GM18907 (cell line): ENCODE measurements around the gene SHISA8.
"Not testable (repeated sequence)": the region's sequence is repeated elsewhere in the genome, so short reads cannot be mapped to it uniquely, and the experiment has no call there.

Source experiments
- ATAC-seq: cut with Tn5 transposase; IDR thresholded peaks from one replicate; pipeline ENCODE4 v1.9.1; 2021; ENCODE audit warnings: mild to moderate bottlenecking, moderate library complexity; ENCODE audit not compliant: unreplicated experiment

The SHISA8 gene

DNA sequence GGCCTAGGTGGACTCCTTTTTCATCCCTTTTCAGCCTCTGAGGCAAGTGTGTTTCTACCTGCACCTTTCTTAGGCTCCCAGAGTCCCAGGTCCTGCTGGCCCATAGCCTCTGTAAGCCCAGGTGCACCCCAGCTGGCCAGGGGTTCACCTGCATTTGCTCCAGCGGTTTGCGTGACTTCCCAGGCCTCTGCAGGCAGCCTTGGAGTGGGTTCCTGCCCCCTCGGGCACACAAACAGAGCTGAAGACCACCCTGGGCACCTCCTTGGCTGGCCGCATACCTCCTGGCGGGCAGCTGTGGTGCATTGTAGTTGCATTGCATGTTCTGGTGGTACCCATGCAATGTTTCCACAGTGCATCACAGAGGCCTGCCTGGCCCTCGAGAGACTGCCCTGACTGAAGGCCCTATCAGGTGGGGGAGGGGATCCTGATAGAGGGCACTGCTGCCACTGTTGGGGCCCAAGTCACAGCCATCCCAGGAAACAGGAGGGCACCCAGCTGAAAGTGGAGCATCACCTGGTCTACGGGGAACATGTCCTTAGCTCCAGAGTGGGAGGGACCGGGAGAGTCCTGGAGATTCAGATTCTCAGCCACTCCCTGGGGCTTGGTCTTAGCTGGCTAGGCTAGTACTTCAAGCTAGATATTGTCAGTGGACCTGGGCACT lies 14.1 kb downstream of the SHISA8 start:
- ATAC-seq: no peak

DNA sequence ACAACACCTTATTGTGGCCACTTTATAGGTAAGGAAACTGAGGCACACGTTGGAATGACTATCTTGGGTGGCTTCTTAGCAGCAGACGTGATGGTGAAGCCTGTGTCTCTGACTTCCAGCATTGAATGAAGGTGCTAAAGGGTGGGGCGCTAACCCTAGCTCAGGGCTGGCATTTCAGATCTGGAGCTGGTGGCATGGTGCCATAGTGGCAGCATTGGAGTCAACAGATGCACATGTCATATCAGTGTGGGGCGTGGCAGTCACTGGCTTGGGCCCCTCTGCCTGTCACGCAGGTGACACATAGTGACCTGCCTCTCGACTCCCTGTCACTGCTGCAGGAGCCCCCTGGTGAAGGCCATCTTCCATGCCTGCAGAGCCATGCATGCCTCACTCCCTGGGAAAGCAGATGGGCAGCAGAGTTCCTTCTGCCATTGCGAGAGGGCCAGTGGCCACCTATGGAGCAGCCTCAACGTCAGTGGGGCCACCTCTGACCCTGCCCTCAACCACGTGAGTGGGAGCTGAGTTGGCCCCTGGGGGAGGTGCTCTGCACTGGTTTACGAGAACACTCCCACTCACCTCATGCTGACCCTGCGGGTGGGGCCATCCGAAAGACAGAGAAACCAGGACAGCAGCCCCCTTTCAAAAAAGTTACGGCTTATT lies 14.8 kb downstream of the SHISA8 start:
- no peak for ATAC-seq

GRCh38 chr22:41899110-41899509 lies 15.8 kb downstream of the SHISA8 start:
- no peak for ATAC-seq

DNA sequence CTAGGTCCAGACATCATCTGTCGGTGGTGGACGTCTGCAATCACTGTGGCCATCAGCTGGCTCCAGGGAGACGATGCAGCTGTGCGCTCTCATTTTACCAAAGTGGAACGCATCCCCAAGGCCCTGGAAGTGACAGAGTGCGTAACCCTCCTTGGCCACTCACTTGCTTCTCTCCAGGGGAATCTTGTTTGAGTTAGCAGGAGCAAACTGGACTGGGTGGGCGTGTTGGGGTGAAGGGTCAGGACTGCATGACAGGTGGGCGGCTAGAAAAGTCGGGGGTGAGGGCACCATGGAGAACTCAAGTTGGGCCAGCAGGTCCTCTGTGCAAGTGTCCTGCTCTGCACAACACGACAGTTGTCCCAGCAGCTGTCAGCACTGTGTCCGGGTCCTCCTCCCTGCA lies 16.2 kb downstream of the SHISA8 start:
- ATAC-seq: no peak

DNA sequence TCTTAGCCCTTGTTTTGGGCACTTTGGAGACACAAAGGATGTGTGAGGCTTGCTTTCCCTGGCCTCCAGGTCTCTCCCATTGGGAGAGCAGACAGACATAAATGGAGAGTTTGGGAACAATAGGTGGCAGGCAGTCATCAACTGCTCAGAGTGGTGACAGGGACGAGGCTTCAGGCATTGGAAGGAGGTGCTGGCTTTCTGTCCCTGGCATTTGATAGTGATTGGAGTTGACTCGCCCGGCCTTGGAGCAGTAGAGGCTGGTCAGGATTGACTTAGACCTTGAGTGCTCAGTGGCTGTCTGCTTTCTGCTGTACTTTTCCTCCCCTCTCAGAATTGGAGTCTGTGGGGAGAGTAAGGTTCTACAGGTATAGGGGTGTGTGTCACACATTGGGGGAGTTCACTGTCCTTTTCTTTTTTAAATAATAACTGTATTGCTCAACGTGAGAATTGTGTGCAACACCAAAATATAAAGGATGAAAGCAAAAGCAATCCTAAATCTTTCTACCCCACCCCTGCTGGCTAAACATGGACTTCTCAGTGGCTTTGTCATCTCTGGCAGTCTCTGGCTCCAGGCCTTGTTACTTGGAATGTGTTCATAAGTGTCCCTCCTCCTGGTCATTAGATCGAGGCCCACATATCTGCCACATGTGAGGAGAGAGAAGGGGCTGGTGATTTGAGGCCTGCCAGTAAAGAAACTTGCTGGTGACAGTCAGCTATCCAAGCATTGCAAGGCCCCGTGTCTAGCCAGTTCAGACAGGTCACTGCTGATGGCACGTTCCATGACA lies 21.1 kb downstream of the SHISA8 start:
- ATAC-seq: no peak

- no peak for ATAC-seq
These were observed 22.2 kb downstream of the SHISA8 start for GRCh38 chr22:41892721-41893120.

DNA sequence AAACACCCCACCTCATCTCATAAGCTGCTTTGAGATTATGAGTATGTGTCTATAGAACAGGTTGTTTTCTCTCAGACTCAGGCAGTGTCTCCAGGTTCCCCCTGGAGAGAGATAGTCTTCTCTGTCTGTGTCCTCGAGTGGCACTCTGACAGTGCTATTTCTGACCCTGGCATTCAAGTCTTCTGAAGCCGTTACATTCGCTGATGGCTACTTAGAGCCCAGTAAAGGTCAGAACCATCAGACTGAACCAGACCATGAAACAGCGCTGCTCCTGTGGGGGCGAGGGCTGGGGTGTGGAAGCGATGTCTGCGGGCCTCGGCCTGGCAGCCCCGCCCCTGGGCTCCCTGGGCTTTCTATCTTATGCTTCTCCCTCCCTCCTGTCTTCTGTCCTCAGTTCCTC lies 23.5 kb downstream of the SHISA8 start:
- ATAC-seq: no peak

DNA sequence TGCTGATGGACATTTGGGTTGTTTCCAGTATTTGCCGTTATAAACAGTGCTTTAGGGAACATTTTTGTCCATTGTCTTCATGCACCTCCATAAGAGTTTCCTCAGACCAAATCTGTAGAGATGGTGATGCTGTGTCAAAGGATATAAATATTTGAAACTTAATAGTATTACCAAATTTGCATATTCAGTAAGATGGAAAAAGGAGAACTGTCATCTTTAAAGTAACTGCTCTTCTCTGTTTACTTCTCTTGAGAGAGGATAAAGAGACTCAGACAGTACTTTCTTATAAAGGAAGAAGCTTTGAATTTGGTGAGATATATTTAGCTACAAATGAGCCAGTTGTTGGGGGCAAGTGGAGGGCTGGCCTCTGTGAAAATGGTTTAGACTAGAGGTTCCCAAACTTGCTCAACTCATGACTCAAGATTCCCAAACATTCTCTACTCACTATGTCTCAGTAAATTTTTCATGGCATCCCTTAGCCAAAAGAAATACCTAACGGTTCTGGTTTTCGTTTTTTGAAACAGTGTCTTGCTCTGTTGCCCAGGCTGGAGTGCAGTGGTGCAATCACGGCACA lies 26.2 kb downstream of the SHISA8 start:
- ATAC-seq: no peak

DNA sequence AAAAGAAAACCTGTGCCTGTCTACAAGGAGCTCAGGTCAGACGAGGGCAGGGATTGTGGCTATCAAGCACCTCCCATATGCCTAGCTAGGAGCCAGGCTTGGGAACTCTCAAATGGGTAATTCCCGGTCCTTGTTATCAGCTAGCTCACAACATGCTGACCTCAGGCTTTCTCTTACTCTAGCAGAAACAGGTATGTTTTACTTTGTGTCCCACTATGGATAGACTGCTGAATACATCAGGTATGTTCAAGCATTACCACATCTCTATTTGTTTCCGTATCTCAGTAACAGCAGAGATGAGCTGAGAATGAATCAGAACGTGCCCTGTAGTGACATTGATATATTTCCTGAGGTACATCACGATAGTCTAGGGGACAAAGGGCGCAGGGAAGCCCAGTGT lies 29.4 kb downstream of the SHISA8 start:
- ATAC-seq: no peak

- no peak for ATAC-seq
These were observed 29.8 kb downstream of the SHISA8 start for GRCh38 chr22:41885116-41885515.

DNA sequence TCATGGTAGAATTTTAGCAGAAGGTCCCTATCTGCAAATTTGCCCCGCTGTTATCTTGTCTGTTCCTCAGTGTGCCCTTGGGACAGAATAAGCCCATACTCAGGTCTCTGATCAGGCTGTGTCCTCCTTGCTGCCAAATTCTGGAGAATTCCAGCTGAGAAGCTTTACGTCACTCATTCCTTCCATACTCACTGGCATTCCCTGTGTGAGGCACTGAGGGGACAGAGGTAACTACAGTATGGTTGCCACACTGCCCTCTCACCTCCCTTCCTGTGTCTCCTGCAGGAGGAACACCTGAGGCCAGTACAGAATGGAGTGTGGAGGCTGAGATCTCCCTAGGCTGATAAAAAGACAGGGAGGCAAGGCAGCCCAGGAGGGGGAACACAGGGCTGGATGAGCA lies 31.5 kb downstream of the SHISA8 start:
- ATAC-seq: no peak

DNA sequence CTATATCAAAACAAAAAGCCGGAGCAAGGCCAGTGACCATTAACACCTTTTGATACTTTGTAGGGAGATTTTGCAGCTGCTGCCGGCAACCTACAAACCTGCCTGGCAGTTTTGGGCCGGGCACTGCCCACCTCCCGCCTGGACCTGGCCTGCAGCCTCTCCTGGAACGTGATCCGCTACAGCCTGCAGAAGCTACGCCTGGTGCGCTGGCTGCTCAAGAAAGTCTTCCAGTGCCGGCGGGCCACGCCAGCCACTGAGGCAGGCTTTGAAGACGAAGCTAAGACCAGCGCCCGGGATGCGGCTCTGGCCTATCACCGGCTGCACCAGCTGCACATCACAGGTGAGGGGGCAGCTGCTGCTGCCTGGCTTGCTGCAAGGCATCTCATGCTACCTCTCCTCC lies 34.2 kb downstream of the SHISA8 start:
- no peak for ATAC-seq

DNA sequence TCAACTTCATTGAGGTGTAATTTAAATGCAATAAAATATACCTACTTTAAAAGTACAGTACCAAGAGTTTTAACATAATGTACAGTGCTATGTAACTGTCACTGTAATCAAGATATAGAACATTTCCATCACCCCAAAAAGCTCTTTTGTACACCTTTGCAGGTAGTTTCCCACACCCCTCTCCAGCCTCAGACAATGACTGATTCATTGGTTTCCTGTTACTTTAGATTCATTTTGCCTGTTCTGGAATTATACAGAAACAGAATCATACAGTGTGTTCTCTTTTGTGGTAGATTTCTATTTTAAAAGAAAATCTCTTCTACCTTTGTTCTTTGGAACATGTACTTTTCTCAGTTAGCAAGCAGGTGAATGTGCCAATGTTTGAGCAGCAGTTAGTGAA lies 38.2 kb downstream of the SHISA8 start:
- no peak for ATAC-seq

- no peak for ATAC-seq
These were observed 38.6 kb downstream of the SHISA8 start for GRCh38 chr22:41876275-41876674.

GRCh38 chr22:41875531-41876270 lies 39.2 kb downstream of the SHISA8 start:
- ATAC-seq: no peak

- ATAC-seq: no peak
These were observed 40.8 kb downstream of the SHISA8 start for GRCh38 chr22:41874090-41874489.

GRCh38 chr22:41873391-41873790 lies 41.5 kb downstream of the SHISA8 start:
- no peak for ATAC-seq

GRCh38 chr22:41870786-41871185 lies 44.1 kb downstream of the SHISA8 start:
- ATAC-seq: no peak

DNA sequence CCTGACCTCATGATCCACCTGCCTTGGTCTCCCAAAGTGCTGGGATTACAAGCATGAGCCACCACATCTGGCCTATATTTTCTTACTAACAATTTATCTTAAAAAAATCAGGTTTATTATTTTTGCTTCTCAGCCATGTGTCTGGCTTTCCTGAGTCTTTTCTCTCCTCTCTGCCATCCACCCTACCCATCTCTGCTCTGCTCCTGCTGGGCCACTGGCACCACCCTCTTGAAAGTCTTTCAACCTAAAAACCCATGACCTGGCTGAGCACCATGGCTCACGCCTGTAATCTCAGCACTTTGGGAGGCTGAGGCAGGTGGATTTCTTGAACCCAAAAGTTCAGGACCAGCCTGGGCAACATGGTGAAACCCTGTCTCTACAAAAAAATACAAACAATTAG lies 44.8 kb downstream of the SHISA8 start:
- ATAC-seq: not testable (repeated sequence)

DNA sequence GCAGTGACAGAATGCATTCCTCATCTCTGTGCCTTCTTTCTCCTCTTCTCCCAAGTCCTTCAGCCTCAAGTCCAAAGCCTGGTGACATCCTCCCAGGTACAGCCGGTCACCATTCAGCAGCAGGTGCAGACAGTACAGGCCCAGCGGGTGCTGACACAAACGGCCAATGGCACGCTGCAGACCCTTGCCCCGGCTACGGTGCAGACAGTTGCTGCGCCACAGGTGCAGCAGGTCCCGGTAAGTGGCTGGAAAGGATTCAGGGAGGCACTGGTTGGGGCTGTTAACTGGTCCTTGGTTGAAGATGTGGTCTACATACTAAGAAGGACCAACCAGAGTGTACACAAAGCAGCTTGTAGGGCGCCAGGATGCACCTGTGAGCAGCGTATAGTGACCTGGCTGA lies 46.3 kb downstream of the SHISA8 start:
- no peak for ATAC-seq

DNA sequence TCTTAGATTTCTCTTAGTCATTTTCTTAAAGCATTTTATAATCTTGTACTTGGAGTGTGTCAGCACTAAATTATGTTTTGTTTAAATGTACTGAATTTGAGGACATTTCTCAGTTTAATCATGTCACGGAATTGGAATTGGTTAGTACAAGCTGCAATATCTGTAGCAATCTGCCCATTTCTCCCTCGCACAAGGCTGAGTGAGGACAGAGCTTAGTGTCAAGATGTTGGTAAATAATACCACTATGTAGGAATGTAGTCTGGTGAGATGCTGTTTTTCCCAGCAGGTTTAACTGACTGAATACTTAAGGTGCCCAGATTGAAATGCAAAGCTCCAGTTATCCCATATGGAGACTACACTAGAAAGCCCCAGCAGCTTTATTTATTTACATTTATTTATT lies 51.4 kb downstream of the SHISA8 start:
- no peak for ATAC-seq
